CD4-positive, alpha-beta T cell treated with Interleukin-17A for 4 hours (primary cell): ENCODE results near the gene GMDS.

ENCODE experiments used
- DNase-seq: peaks from one replicate; pipeline ENCODE4 v3.0.0-alpha.2; 2020; ENCODE audit warnings: mixed read lengths

The GMDS gene

GRCh38 chr6:1789092-1789491, 456.3 kb downstream of the GMDS start:
- no peak for DNase-seq

GRCh38 chr6:1787894-1788293, 457.5 kb downstream of the GMDS start:
- DNase-seq = no peak

DNA sequence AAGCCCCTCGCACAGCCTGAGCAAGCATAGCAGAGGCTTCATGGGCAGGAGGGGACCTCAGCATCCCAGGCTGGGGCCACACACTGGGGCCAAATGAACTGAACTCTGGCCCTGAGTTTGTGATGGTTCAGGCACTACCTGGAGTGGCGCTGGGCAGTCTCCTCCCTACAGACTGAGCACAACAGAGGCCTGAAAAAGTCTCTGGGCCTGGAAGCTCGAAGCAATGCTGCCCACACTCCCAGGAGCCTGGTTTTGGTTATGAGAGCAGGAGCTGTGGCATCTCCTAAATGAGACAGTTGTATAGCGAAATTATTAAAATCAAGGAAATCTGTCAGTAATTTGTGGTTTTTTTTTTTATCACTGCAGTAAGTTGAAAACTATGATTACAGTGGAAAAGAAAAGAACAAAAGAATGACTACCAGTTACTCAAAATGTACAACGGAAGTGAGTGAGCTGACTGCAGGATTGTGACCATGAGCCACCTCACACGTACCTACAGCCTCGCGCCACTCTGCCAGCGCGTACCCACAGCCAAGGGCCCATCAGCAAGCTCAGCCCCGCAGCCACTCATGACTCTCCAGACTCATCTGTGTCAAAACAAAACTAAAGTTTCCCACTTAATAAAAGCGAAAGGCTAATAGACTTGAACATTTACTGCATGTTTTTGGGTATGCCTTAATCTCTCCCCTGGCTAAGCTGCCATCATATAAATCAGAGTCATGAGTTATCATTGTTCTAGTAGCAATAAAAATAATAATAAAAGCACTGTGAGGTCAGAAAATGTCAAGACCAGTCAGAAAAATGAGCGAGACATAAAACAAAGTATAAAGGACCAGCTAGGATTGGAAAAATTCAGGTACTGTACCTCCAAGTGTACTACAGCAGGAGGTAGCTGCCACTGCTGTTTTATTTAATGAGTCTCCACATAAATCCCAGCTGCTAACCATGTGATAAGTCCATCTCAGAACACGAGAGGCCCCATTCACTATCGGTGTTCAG, 458.7 kb downstream of the GMDS start:
- no peak for DNase-seq

DNA sequence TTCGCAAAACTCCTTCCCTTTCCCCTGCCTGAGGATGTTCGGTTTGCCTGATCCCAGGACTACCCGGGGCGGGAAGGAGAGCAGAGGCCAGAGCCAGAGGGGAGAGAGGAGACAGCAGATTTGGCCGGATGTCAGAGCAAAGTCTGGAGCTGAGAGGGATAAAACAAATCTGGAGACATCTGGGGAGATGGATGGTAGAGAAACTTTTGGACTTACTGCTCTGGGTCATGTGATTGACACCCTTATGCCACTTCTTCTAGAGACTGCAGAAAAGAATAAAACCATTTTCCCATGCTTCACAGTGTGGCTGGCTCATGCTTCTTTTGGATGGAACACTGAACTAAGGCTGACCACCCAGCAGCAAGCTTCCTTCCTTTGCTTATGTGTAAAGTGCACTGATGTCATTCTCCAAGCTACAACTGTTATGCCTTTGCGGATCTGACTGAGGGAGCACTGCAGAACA, 461.0 kb downstream of the GMDS start:
- DNase-seq = no peak

DNA sequence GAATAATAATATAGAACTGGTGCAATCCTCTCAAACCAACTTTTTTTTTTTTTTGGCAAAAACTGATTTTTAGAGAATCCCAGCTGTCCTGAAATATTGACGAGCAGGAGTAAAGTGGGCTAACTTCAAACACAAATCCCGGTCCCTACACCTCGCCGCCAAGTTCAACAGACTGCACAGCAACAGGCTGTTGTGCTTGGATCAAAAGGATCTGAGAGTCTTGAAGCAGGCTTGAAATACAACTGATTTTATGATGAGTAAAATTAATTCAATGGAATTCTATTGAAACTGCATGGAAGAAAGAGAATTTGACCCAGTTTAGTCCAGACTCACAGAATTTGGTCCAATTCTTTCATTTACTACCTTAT, 463.6 kb downstream of the GMDS start:
- no peak for DNase-seq

DNA sequence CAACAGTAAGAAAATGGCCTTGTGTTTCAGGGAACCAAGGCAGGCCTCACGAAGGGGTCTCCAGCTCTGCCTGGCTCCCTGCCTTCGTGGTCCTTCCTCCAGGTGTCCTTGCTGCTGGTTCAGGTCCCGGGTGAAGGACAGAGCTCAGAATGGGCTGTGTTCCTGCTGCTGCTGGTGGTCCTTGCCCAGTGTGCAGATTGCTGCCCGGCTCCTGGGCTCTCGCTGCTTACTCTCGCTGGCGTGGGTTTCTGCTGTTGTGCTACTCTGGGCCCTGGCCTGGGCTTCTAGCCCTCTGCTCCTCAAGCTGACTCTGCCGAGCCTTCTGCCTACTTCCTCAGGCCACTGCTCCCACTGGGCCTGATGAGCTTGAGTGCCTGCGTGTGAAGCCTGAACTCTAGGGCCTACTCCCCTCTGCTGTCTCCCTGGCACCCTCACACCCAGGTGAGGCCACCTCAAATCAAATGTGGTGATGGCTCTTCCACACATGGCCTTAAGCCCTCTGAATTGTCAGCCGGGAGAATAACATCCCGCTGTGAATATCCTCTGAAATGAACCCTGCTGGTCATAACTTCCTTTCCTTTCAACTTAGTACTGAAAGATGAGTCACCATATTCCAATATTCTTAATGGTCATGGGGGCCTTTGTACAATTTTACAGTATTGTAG, 464.1 kb downstream of the GMDS start:
- no peak for DNase-seq

DNA sequence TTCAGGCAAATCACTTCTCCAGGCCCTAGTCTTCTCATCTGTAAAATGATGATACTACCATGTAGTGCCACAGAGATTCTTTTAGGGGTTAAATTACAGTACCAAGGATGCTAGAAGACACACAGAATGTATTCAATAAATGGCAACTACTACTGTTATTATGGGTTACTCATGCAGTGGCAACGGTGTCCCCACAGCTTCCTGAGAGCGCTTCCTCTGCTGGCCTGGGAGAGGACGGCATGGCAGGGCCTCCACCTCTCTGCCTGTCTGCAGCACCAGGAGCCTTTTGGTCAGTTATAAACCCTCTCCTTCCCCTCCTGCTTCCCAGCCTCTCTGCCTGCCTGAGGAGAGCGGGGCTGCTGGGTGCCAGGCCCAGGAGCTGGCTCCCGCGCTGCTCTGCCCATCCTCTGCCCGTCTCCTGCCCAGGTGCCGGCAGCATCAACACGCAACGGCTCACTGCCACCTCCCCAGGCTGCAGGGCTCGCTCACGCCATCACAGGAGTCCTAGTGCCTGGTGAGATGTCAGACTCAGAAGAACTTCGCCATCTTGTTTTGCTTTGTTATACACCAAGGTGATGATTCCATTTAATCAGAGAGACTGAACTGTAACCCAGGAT, 465.0 kb downstream of the GMDS start:
- DNase-seq = no peak

GRCh38 chr6:1778686-1779235, 466.6 kb downstream of the GMDS start:
- DNase-seq = no peak

- DNase-seq = no peak
These were observed 467.3 kb downstream of the GMDS start for GRCh38 chr6:1777921-1778685.

- DNase-seq = no peak
These were observed 470.0 kb downstream of the GMDS start for GRCh38 chr6:1775441-1775840.

DNA sequence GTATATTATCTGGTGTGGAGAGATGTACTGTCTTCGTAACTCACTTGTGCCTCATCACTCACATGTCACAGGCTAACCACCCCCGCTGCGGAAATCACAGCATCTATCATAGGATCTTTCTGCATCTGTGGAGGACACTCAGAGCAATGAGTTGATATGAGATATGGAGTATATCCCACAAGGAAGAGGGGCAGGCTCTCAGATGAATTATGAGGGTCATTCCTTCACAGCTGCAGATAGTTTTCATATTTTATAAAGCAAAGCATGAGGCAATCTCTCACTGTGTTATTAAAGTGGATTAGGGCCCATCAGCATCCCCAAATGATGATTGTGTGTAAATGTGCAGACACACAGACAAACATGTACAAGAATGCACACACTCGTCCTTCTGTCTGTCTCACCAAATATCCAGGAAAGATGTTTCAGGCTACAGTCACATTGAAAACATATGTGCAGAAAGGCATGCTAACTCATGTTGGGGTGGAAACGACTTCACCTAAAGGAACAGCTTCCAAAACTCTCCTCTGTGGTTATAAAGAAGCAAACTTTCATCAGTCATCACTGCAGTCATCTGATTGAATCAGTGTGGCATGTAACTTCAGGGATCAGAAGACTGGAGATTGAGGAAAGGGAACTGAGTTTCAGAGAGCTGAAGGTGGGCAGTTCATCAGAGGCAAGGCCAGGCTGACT, 471.0 kb downstream of the GMDS start:
- DNase-seq = no peak

DNA sequence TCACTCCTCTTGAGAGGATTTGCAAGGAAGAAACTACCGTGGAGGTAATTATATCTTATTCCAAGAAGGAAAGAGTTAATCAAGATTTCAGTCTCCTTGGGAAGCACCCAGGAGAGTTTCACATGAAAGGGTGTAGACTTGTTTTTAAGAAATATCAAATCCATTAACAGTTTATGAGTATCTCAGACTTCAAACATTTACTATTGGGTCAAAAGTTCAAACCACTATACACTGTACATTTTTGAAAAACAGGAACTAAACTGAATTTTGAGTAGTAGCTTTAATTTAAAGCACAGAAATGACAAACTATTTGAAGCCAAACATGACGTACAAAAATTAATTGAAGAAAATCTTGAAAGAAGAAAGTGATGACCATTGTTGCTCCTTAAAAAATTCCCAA, 471.7 kb downstream of the GMDS start:
- no peak for DNase-seq

- DNase-seq = peak; percentile 43
These were observed 474.3 kb downstream of the GMDS start for GRCh38 chr6:1770968-1771723.

DNA sequence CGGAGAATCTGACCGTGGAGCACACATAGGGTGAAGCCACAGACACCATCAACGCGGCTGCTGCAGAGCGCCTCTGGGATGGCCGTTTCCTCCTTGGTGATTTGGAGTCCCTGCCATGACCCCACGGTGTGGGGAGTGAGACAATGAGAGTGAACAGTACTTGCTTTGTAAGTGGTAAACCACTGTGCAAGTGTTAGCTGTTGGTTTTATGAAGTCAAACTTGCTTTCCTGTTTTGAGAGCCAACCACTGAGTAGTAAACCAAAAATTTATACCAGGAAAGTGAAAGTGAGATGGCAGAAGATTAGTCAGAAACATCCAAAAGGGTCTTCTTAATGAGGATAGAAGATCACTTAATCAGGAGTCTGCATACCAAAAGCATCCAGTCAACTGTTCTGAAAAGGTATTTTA, 475.0 kb downstream of the GMDS start:
- DNase-seq = peak; percentile 18

DNA sequence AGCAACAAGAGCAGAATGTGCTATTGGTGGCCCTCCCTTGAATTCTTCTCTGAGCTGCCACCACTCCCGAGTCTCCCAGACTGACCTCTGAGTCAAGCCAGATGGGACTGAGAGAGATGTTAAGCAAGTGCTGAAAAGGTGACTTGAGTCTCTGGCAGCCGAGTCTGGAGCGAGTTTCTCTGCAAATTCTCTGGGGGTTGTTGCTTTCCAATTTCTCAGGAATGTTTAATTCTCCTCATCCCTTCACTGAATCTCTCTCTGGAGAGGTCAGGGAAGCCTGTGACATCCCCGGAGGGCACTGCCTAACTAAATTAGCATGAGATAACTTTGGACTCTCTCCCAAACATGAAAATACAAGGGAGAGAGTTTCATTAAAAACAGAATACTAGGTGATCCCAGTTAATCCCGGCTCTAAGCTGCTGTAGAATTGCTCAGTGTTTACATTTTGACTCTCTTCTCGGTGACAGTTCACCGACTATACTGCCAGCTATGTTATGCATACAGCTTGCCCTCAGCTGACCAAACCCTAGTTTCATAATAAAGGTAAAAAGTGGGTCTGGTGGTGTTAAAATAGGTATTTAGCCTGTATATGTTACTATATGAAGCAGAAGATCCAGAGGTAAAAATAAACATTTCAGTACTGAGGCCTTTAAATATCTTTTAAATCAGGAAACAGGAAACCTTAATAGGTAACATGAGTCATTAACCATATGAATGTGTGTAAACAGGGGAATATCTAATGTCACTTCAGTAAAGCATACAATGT, 477.7 kb downstream of the GMDS start:
- DNase-seq = no peak

- DNase-seq = no peak
These were observed 478.8 kb downstream of the GMDS start for GRCh38 chr6:1766654-1767053.

GRCh38 chr6:1765160-1765903, 480.1 kb downstream of the GMDS start:
- no peak for DNase-seq

- DNase-seq = no peak
These were observed 480.9 kb downstream of the GMDS start for GRCh38 chr6:1764397-1764987.

GRCh38 chr6:1763404-1763803, 482.0 kb downstream of the GMDS start:
- no peak for DNase-seq
